Activated T-cell treated with anti-CD3 and anti-CD28 coated beads for 4 hours (primary cell): Measurements from ENCODE around the gene CHST15.
A peak's percentile ranks its signal among the peaks of the same experiment; 100 is the strongest.

Source experiments
- DNase-seq: peaks from one replicate; pipeline ENCODE4 v3.0.0-alpha.2; 2020

Gene CHST15

GRCh38 chr10:124006526-124006925 lies 86.9 kb downstream of the CHST15 start:
- no peak for DNase-seq

- DNase-seq, result no peak
These were observed 87.4 kb downstream of the CHST15 start for GRCh38 chr10:124005991-124006392.

- DNase-seq, result no peak
These were observed 88.3 kb downstream of the CHST15 start for GRCh38 chr10:124005091-124005490.

DNA sequence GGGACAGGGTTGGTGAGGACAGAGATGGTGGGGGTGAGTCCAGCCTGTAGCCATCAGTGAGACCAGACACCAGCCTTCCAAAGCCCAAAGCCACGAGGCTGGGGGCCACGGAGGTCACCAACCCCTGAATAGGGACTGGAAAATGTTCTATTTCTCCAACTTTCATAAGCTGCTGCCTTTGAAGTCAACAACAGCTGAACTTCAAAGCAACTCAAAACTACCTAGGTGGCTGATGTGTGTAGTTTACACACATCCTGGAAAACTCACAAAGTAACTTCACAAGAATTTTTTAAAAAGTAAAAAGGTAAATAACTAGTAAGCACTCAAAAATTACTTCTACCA lies 88.8 kb downstream of the CHST15 start:
- DNase-seq, result no peak

- no peak for DNase-seq
These were observed 89.3 kb downstream of the CHST15 start for GRCh38 chr10:124003871-124004662.

- no peak for DNase-seq
These were observed 89.9 kb downstream of the CHST15 start for GRCh38 chr10:124003481-124003870.

- DNase-seq, result no peak
These were observed 90.4 kb downstream of the CHST15 start for GRCh38 chr10:124003070-124003419.

DNA sequence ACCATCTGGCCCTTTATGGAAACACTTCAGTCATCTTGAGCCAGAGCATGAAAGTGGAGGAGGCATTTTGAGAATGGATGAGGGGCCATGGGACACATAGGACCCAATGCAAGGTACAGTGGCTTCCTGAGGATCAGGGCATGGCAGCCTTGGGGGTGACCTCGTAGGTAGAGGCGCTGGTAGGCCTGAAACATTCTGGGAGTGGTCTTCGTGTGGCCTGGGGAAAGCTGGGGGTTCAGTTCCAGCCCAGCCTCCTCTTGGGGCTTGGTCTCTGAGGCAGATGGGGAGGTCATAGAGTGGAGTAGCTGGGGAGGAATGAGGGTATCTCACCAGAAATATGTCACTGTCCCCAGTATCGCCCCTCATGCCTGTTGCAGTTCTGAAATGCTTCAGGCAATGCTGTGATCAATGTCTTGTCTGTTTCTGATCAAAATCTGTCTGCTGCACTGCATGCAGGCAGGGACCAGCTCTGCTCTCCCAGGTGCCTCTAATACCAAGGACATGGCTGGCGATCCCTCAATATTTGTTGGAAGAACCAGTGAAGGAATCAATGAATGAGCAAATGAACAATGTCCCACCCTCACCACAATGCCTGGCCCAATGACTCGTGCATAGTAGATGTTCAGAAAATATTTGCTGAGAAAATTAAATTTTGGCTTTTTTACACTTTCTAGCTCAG lies 90.9 kb downstream of the CHST15 start:
- DNase-seq, result no peak

GRCh38 chr10:124001391-124002148 lies 91.8 kb downstream of the CHST15 start:
- DNase-seq, result no peak

DNA sequence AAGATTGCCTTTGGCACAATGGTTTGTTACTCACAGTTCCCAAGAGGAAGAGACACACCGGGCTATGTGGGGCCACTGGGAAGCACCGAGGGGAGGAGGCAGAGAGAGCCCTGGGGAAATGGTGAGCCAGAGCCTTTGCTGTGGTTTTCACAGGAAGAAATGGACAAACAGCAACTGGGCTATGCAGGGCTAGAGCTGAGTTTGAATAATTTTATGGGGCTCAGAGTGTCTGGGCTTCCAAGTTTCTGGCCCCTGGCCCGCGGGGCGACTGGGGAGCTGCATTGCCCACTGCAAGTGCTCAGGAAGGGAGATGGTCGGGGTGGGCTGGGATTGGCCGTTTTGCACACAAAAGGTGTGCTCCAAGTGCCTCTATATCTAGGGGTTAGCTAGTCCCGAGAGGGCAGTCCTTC lies 92.6 kb downstream of the CHST15 start:
- DNase-seq, result no peak

- DNase-seq, result no peak
These were observed 93.3 kb downstream of the CHST15 start for GRCh38 chr10:123999956-124000615.

GRCh38 chr10:123999261-123999660 lies 94.1 kb downstream of the CHST15 start:
- DNase-seq, result no peak

- DNase-seq, result no peak
These were observed 94.9 kb downstream of the CHST15 start for GRCh38 chr10:123998197-123999141.

DNA sequence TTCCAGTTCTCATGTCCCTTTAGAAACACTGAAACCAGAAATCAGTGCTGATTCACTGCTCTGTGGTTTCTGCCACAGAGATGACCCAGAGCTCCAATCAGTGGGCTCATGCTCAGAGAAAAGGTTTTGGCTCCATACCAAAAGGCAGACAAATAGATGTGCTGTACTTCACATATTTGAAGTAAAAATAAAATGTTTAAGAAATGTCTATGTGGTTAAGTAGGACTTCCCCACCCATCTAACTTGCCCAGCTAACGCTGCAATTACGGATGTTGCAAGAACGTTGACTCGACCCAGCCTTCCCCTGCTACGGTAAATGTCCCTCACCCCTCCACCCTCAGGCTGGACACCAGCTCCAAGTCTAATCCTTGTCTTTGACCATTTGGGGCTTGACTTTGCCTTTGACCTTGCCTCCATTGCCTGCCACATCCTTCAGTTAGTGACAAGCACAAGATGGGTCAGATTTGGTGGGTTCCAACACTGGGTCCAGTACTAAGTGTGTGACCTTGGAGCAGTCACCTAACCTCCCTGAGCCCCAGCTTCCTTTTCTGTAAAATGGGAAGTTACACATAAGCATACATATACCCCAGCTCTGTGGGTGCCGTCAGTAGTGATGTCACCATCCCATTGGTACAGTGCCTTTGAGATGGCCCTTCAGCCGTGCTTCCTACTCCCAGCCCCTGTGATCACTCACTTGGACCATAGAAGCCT lies 95.8 kb downstream of the CHST15 start:
- no peak for DNase-seq

- DNase-seq, result no peak
These were observed 96.4 kb downstream of the CHST15 start for GRCh38 chr10:123997013-123997412.

GRCh38 chr10:123996302-123996701 lies 97.1 kb downstream of the CHST15 start:
- DNase-seq, result no peak

- DNase-seq, result no peak
These were observed 97.8 kb downstream of the CHST15 start for GRCh38 chr10:123995461-123996131.

DNA sequence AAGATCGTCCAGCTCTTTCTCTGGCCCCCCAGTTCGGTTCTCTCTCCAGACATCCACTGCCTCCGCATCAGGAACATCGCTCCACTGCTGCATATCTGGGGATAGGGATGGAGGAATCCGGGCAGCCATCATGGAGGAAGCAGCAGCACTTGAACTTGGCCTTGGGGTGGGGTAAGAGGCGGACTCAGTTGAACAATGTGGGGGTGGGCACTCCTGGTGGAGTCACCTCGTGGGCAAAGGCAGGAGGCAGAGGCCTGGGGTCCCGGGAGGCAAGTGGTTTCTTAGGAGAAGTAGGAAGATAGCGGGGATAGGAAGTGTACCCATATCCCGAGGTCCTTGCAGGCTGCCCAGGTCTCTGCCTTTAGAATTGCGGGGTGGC lies 98.3 kb downstream of the CHST15 start:
- no peak for DNase-seq

DNA sequence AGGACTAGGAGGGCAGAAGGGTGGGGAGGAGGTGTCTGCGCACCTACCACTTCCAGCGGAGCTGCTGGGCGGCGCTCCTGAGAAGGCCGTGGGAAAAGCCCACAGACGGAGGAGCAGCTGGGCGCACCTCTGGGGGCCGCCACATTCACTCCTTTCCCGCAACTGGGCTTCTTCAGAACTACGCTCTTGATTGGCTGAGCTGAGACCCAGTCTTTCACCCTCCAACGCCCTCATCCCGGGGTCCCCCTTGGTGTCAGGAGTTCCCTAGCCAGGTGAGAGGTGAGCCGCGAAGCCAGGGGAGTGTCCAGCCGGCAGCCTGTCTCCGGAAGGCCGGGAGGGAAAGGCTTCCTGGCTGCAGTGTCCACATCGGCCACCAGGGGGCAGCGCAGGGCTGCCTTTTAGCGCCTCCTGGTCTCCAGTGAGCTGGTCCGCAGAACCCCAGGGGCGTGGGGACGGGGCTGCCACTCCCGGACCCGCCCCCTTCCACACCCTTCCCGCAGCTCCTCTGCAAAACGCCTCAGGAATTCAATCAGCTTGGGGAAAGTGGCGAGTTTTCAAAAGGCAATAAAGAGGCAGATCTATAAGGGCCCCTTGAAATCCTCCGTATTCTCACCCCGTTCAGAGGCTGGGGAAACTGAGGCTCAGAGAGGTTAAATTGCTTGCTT lies 98.8 kb downstream of the CHST15 start:
- peak; percentile 69 for DNase-seq
